GM10266 (cell line): ENCODE measurements around the gene SOCS2.
"Not testable (repeated sequence)": the region's sequence is repeated elsewhere in the genome, so short reads cannot be mapped to it uniquely, and the experiment has no call there.

ENCODE experiments used
- DNase-seq: peaks from one replicate; pipeline ENCODE4 v3.0.0; 2012; ENCODE audit errors: extremely low spot score
- TF ChIP-seq, protein P1 (sequence below): IDR thresholded peaks from 2 replicates; pipeline ENCODE4 v1.5.1; 2012; ENCODE audit warnings: mild to moderate bottlenecking, low read depth; ENCODE audit not compliant: control insufficient read depth, insufficient read depth; ENCODE audit errors: missing control alignments

The SOCS2 gene

DNA sequence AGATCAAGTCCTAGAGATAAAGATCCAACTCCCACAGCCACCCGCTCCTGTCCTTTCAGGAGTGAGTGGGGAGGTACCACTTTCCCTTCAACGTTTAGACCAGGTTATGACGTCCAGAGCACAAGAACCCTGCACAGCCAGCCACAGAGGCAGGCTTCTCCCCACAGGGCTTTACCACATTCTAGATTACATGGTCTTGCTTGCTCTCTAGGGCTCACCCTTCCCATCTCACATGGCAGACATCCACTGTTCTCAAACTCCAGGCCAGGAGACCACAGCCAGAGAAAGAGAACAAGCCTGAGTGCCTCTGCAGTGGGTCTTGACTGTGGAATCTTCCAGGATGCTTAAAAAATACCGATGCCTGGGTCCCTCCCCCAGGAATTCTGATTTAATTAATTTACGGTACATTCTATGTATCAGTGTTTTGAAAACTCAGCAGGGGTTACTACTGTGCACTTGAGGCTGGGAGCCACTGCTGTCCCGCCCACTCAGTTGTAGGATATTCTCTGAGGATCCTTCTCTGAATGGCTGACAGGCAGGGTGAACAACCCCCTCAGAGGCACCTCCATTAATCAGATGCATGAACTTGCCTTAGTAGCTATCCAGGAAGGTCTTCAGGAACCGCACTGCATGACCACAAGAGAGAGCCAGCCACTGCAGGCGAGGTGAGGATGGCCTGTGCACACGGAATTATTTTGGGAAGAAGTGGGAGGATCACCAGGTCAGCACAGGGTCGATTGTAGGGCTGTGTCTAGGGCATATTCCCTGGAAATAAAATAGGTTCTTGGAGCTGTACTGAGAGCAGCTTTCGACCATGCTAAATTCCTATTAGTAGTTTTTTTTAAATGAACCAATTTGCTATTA, 21.5 kb upstream of the SOCS2 start:
- no peak for DNase-seq
- TF ChIP-seq, protein P1, sequence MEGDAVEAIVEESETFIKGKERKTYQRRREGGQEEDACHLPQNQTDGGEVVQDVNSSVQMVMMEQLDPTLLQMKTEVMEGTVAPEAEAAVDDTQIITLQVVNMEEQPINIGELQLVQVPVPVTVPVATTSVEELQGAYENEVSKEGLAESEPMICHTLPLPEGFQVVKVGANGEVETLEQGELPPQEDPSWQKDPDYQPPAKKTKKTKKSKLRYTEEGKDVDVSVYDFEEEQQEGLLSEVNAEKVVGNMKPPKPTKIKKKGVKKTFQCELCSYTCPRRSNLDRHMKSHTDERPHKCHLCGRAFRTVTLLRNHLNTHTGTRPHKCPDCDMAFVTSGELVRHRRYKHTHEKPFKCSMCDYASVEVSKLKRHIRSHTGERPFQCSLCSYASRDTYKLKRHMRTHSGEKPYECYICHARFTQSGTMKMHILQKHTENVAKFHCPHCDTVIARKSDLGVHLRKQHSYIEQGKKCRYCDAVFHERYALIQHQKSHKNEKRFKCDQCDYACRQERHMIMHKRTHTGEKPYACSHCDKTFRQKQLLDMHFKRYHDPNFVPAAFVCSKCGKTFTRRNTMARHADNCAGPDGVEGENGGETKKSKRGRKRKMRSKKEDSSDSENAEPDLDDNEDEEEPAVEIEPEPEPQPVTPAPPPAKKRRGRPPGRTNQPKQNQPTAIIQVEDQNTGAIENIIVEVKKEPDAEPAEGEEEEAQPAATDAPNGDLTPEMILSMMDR = no peak

GRCh38 chr12:93552427-93552826, 20.0 kb upstream of the SOCS2 start:
- TF ChIP-seq, protein P1 = no peak
- DNase-seq = no peak

GRCh38 chr12:93557879-93558278, 14.6 kb upstream of the SOCS2 start:
- DNase-seq = not testable (repeated sequence)

DNA sequence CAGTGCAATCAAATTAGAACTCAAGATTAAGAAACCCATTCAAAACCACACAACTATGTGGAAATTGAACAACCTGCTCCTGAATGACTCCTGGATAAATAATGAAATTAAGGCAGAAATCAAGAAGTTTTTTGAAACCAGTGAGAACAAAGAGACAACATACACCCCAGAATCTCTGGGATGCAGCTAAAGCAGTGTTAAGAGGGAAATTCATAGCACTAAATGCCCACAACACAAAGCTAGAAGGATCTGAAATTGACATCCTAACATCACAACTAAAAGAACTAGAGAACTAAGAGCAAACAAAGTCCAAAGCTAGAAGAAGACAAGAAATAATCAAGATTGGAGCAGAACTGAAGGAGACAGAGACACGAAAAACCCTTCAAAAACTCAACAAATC, 13.8 kb upstream of the SOCS2 start:
- not testable (repeated sequence) for DNase-seq

DNA sequence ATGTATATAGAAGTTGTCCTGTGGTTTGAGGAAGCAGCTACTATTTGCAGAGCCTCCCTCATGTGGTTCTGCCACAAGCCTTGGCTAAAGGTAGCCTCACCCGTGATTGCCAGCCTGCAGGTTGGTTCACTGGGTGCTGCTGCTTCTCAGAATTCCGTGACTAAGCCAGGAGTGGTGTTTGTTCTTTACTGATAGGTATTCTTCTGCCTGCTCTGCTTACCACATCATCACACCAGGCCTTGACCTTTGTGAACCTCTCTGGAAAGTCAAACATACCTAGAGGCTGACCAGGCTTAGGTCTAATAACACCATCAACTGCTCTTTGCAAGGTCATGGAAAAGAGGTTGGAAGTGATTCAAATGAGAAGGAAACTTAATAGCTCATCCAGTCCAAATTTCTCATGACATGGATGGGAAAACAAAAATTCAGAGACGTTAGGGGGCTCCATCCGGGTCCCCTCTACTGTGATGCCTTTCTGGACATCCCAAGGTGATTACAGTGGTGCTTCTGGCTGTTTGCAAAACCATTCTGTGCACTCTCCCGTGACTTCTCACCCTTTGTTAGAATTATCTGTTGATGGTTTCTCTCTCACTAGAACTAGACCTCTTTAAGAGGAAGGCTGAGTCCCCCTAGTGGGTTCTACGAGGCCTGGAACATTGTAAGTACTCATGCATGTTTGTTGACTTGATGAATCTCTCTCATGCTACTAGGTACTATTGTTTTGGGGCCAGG, 8.5 kb upstream of the SOCS2 start:
- TF ChIP-seq, protein P1 = peak; percentile 31
- DNase-seq = peak; percentile 39

- TF ChIP-seq, protein P1 = no peak
- DNase-seq = no peak
Observed at GRCh38 chr12:93565760-93566159, 6.7 kb upstream of the SOCS2 start.

DNA sequence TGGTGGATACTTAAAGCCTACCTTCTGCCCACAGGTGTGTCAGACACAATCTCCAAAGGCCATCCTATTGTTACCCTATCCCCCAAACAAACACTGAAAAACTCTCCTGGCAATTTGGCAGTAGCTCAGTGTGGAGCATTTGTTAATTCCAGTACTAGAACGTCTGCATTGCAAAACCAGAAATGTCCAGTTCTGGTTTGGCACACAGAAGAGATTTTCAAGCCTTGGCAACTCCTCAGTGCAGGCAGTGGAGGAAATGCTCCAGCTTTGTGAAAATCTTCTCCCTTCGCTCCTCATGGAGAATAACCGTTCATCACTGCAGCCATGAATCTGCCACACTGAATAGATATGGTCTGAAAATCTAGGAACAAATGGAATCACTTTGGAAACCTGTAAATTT, 5.3 kb upstream of the SOCS2 start:
- TF ChIP-seq, protein P1 = no peak
- no peak for DNase-seq

DNA sequence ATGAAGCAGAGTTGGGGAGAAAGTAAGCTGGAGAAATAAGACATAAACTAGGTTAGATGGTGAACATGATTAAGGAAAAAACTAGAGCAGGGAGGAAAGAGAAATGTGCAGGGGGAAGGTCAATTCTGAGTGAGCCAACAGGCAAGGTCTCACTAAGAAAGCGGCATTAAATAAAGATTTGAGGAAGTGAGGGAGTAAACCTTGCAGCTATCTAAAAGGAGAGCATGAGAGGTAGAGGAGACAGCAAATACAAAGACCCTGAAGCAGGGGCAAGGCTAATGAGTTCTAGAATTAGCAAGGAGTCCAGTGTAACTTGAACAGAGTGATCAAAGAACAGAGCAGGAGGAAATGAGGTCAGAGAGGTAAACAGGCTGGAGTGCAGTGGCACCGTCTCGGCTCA, 4.4 kb upstream of the SOCS2 start:
- DNase-seq = no peak
- TF ChIP-seq, protein P1 = no peak
